ENCODE measurements around the gene DOCK3. TPM values are rescaled to one million over a fixed set of nuclear protein-coding genes. Genes with fewer than 3 reads are reported as not detected.

Gene DOCK3
- total and polyA plus RNA-seq, 2 donors (not counting 3 experiments of a cell fraction or from before 2014, with no cell fraction given) = 0.08 to 0.13 TPM

DNA sequence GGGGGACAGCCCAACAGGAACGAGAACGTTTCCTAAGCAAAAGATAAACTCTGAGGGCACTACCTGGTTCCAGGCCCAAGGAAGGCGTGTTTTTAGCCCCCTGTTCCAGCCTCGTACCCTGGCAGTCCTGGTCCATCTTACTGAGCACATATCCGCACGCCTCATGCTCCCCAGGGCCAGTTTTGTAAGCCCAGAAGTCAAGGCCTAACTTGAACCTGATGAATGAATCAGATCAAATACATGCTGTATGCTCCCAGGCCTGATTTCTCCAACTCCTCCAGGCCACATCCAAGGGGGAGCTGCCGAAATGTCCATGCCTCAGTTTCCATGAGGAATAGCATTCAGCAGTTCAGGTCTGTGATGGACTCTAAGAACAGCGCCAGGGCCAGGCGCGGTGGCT, 14.3 kb upstream of the DOCK3 start:
- ChIA-PET CTCF (interaction anchor here (2.3 kb wide), 1 partner anchor 8 kb away, joined by 9 read pairs; no protein-coding TSS in a partner anchor), POLR2A (no interaction called here)
- no peaks in the 10 kb centered on the region for H3K9me3 ChIP-seq (replicated peaks; ENCODE audit: control insufficient read depth, insufficient read depth, low read length)
- H3K9ac ChIP-seq (replicated peaks; ENCODE audit: extremely low read depth, insufficient read depth, low read length) = no peak overlapping the region
- H3K36me3 ChIP-seq (ENCODE audit: control insufficient read depth in 2 of 2, extremely low read depth in 1 of 2, insufficient read depth in 2 of 2, low read length in 2 of 2) = no peaks in the 10 kb centered on the region
- no peaks in the 10 kb centered on the region for H3K4me1 ChIP-seq (ENCODE audit: control insufficient read depth, extremely low read depth, insufficient read depth, low read length)
- no peaks in the 10 kb centered on the region for H3K9me1 ChIP-seq (replicated peaks; ENCODE audit: control insufficient read depth, extremely low read depth, insufficient read depth, low read length)
- BruUV-seq (replicated peaks) = no TSS peak
- H3K27me3 ChIP-seq (ENCODE audit: control insufficient read depth in 2 of 2, insufficient read depth in 2 of 2, low read length in 2 of 2) = no peaks in the 10 kb centered on the region
- FAIRE-seq (no peak), DNase-seq (ENCODE audit: low read depth, low spot score) (no peak)
- no peaks in the 10 kb centered on the region for H4K20me1 ChIP-seq (replicated peaks; ENCODE audit: control insufficient read depth, extremely low read depth, insufficient read depth, low read length)
- no peak overlapping the region for H3K4me3 ChIP-seq (replicated peaks in 1 of 3; ENCODE audit: insufficient read depth in 1 of 3, low read depth in 1 of 3, low read length in 3 of 3)
- dilution Hi-C loops (cut with MboI; ENCODE audit: extremely low pct_ligation_motif_present, low sequenced_read_pairs) (no loop called here), intact Hi-C loops (cut with micrococcal nuclease) (no loop called here)
- no peaks in the 10 kb centered on the region for H3K79me2 ChIP-seq (ENCODE audit: control insufficient read depth, insufficient read depth, low read length)
- TF ChIP-seq MYC (IDR thresholded peaks at IDR 0.05; ENCODE audit: low read depth, low read length) (no peak), POLR2A (IDR thresholded peaks at IDR 0.05; ENCODE audit: low read depth, low read length) (no peak), POLR2AphosphoS5 (IDR thresholded peaks at IDR 0.05; ENCODE audit: insufficient read depth, low read depth, low read length) (no peak), FOS (IDR thresholded peaks at IDR 0.05; ENCODE audit: borderline replicate concordance, insufficient read depth, low read length) (no peak), GATA2 (IDR thresholded peaks at IDR 0.05; ENCODE audit: insufficient read depth, insufficient read length, low read depth, low read length) (no peak), EZH2 (IDR thresholded peaks at IDR 0.05; ENCODE audit: borderline replicate concordance, low read depth, low read length, severe bottlenecking) (no peak), JUN (IDR thresholded peaks at IDR 0.05; ENCODE audit: borderline replicate concordance, insufficient read depth, insufficient read length, low read depth) (no peak)
- TF ChIP-seq, protein P1, sequence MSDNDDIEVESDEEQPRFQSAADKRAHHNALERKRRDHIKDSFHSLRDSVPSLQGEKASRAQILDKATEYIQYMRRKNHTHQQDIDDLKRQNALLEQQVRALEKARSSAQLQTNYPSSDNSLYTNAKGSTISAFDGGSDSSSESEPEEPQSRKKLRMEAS (IDR thresholded peaks at IDR 0.05; ENCODE audit: insufficient read depth, insufficient read length) = no peak
- TF ChIP-seq, protein P2, sequence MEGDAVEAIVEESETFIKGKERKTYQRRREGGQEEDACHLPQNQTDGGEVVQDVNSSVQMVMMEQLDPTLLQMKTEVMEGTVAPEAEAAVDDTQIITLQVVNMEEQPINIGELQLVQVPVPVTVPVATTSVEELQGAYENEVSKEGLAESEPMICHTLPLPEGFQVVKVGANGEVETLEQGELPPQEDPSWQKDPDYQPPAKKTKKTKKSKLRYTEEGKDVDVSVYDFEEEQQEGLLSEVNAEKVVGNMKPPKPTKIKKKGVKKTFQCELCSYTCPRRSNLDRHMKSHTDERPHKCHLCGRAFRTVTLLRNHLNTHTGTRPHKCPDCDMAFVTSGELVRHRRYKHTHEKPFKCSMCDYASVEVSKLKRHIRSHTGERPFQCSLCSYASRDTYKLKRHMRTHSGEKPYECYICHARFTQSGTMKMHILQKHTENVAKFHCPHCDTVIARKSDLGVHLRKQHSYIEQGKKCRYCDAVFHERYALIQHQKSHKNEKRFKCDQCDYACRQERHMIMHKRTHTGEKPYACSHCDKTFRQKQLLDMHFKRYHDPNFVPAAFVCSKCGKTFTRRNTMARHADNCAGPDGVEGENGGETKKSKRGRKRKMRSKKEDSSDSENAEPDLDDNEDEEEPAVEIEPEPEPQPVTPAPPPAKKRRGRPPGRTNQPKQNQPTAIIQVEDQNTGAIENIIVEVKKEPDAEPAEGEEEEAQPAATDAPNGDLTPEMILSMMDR (IDR thresholded peaks at IDR 0.05; ENCODE audit: extremely low read depth in 1 of 2, insufficient read depth in 1 of 2, low read depth in 1 of 2, low read length in 2 of 2) = no peak
- no peak overlapping the region for H3K4me2 ChIP-seq (ENCODE audit: insufficient read depth, low read length)
- H3K27ac ChIP-seq (ENCODE audit: insufficient read depth, low read depth, low read length) = no peak overlapping the region
- no peak overlapping the region for H2AFZ ChIP-seq (ENCODE audit: low read depth, low read length)

Data from endothelial cell of umbilical vein (primary cell).